ENCODE results near the gene RCL1.

DNA sequence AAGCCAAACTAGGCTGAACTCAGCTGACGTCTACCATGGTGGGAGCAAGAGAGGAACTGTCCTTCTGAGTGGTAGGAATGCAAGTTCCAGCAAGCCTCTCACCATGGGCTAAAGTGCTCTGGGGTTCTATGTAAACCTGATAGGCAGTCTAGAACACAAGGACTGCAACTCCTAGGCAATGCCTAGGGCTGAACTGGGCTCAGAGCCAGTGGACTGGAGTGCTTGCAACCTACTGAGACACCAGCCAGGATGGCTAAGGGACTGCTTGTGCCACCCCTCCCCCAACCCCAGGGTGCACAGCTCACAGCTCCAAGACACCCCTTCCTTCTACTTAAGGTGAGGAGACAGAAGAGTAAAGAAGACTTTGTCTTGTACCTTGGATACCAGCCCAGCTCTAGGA, 12.1 kb upstream of the RCL1 start:
- TF ChIP-seq POLR2AphosphoS5 (IDR thresholded peaks at IDR 0.05; ENCODE audit: low read depth, low read length) (no peak), TAF1 (IDR thresholded peaks at IDR 0.05; ENCODE audit: borderline replicate concordance, insufficient read depth, low read length) (no peak), SIN3A (IDR thresholded peaks at IDR 0.05; ENCODE audit: borderline replicate concordance, insufficient read depth, low read length) (no peak), FOXP2 (optimal IDR thresholded peaks at IDR 0.05; ENCODE audit: borderline replicate concordance, extremely low read depth, extremely low read length, insufficient read depth) (no peak)
- TF ChIP-seq, protein P1, sequence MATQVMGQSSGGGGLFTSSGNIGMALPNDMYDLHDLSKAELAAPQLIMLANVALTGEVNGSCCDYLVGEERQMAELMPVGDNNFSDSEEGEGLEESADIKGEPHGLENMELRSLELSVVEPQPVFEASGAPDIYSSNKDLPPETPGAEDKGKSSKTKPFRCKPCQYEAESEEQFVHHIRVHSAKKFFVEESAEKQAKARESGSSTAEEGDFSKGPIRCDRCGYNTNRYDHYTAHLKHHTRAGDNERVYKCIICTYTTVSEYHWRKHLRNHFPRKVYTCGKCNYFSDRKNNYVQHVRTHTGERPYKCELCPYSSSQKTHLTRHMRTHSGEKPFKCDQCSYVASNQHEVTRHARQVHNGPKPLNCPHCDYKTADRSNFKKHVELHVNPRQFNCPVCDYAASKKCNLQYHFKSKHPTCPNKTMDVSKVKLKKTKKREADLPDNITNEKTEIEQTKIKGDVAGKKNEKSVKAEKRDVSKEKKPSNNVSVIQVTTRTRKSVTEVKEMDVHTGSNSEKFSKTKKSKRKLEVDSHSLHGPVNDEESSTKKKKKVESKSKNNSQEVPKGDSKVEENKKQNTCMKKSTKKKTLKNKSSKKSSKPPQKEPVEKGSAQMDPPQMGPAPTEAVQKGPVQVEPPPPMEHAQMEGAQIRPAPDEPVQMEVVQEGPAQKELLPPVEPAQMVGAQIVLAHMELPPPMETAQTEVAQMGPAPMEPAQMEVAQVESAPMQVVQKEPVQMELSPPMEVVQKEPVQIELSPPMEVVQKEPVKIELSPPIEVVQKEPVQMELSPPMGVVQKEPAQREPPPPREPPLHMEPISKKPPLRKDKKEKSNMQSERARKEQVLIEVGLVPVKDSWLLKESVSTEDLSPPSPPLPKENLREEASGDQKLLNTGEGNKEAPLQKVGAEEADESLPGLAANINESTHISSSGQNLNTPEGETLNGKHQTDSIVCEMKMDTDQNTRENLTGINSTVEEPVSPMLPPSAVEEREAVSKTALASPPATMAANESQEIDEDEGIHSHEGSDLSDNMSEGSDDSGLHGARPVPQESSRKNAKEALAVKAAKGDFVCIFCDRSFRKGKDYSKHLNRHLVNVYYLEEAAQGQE (IDR thresholded peaks at IDR 0.05; ENCODE audit: insufficient read depth in 1 of 2, low read depth in 2 of 2, low read length in 2 of 2): no peak

All from PFSK-1 (cell line).